NCI-H2029 treated with DMSO at 0.1 percent for 48 hours (cell line): ENCODE results near the gene RRP1.

Source experiments
- DNase-seq: peaks from one replicate; lab custom pipeline; 2025; lab: John Stamatoyannopoulos, UW

Gene RRP1, protein sequence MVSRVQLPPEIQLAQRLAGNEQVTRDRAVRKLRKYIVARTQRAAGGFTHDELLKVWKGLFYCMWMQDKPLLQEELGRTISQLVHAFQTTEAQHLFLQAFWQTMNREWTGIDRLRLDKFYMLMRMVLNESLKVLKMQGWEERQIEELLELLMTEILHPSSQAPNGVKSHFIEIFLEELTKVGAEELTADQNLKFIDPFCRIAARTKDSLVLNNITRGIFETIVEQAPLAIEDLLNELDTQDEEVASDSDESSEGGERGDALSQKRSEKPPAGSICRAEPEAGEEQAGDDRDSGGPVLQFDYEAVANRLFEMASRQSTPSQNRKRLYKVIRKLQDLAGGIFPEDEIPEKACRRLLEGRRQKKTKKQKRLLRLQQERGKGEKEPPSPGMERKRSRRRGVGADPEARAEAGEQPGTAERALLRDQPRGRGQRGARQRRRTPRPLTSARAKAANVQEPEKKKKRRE

GRCh38 chr21:43789276-43790009 is at the start of gene RRP1:
Gene RRP1, plus strand, starts transcription at chr21:43789577. Its CDS starts 53 bp downstream, at chr21:43789630.
- DNase-seq, result peak; percentile 68

DNA sequence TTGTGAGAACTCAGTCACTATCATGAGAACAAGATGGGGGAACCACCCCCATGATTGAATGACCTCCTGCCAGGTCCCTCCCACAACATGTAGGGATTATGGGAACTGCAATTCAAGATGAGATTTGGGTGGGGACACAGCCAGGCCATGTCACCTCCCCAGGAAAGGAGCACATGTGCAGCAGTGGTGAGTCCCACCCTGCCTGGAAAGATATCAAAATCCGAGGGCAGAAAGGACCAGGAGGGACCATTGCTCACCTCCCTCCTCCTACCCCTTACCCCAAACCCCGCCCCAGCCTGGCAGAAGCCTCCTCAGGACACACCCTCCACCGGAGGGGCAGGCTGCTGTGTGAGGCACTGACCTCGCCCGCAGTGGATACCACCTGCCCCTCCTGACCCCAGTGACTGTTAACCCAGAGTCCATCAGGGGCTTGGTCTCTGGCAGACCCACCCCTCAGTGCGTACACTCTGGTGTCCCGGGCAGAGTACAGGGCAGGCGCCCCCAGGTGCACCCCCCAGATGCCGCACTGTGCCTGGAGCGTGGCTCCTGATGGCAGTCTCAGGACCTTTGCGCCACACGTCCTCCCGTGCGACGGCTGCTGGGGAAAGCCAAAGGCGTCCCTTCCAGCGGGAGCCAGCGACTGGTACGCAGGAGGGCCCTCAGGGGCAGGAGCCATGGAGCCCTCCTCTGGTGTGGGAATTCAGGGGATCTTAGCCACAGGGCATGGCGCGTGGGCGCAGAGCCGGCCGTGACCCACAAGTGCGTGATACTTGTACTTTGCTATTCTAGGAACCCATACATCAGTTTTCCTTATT is 49.5 kb upstream of the RRP1 start:
- no peak for DNase-seq

DNA sequence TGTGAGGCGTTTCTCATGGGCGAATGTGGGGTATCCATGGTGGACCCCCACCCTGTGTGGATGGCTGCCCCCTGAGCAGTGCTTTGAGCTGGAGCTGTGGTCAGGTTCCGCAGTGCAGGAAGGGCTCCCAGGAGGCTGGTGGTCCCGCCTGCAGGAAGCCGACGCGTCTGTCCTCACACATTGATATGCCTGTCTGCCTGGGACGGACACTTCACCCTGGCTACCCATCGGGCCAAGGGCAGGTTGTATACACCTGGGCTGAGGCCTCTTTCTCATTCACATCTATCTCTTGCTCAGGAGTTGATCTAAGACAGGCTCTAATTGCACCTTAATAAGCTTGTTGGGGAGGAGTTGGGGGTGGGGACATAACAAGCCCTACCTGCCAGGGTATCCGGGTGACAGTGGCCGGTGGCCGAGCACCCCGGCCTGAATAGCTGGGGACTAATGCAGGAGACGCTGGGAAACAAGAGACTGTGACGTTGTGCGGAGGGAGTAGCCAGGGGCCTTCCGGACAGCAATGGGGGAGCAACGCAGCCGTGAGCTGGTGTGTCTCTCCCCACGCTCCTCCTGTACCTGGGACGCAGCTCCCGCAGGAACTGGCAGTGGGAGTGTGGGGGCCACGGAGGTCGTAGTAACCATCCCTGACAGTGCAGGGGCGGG is 48.8 kb upstream of the RRP1 start:
- no peak for DNase-seq

DNA sequence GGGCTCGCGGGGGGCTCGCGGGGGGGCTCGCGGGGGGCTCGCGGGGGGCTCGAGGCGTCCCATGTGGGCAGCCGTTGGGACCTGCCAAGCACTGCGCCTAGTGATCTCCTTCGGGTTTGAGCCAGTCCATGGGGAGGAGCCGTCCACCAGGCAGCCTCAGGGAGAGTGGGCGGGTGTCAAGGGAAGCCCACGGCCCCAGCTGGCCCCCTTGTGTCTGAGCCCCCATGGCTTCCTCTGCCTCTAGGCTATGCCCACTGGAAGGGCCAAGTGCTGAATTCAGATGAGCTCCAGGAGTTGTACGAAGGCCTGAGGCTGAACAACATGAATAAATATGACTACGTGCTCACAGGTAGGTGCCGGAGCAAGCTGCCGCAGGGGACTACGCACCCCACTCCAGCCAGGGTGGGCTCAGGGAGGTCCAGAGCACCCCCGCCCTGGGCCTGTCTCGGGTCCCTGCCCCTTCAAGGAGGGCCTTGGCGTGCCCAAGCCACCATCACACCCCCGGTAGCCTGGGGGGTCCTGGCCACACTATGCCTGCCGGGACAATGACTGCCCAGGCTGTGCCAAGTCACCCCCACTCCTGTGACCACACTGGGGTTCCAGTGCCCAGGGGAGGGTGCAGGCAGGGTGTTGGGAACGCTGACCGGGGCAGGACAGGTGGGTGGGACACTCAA is 47.8 kb upstream of the RRP1 start:
- no peak for DNase-seq

DNA sequence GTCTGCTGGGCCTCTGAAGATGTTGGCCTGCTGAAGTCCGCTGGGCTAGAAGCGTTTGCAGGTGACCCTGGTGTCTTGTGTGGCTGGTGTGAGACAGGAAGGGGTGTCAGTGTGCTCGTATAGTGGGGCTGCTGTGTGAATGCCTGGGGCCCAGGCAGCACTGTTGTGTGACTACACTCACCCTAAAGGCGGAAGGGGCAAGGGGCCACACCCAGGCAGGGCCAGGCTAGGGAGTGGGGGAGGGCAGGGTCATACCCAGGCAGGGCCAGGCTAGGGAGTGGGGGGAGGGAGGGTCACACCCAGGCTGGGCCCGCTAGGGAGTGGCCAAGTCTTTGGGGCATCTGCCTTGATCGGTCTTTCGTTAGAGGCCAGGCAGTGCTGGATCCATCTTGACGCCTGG is 45.4 kb upstream of the RRP1 start:
- DNase-seq, result no peak

GRCh38 chr21:43744725-43745124 is 44.7 kb upstream of the RRP1 start:
- no peak for DNase-seq

DNA sequence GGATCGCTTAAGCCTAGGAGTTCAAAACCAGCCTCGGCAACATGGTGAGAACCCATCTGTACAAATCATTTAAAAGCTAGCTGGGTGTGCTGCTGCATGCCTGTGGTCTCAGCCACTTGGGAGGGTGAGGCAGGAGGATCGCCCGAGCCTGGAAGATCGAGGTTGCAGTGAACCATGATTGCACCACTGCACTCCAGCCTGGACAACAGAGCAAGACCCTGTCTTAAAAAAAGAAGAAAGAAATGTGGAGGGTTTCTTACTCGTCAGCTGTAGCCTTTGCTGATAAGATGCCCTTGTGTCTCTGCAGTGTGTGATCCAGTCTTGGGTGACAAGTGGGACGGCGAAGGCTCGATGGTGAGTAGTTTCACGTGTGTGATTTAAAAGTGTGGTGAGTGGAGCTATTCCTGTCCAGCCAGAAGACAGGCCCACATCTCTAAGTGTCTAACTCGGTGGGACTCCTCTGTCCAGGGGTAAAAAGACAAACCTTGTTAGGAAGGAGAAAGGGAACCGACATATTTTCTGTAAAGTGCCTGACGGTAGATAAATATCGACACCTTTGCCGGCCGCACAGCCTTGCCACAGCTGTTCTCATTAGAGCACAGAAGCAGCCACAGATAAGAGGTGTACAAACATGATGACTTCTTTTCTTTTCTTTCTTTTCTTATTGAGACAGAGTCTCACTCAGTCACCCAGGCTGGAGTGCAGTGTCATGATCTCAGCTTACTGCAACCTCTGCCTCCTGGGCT is 43.4 kb upstream of the RRP1 start:
- DNase-seq, result no peak

GRCh38 chr21:43748622-43749021 is 40.8 kb upstream of the RRP1 start:
- DNase-seq, result no peak

- DNase-seq, result no peak
These were observed 39.6 kb upstream of the RRP1 start for GRCh38 chr21:43749651-43750262.

GRCh38 chr21:43750339-43751033 is 38.9 kb upstream of the RRP1 start:
- no peak for DNase-seq

- DNase-seq, result no peak
These were observed 37.3 kb upstream of the RRP1 start for GRCh38 chr21:43751955-43752591.

- DNase-seq, result no peak
These were observed 36.5 kb upstream of the RRP1 start for GRCh38 chr21:43752758-43753438.

DNA sequence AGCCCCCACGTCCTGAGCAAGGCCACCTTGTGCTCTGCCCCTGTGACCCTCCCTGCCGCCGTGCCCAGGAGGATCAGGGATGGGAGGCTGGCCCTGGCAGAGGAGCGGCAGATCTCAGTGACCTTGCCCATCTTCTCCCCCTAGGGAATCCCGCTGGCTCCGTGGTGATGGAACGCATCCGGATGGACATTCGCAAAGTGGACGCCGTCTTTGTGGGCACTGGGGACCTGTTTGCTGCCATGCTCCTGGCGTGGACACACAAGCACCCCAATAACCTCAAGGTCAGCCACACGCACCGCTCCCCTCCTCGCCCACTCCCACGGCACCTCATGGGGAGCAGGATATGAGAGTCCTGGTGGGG is 36.0 kb upstream of the RRP1 start:
- no peak for DNase-seq

DNA sequence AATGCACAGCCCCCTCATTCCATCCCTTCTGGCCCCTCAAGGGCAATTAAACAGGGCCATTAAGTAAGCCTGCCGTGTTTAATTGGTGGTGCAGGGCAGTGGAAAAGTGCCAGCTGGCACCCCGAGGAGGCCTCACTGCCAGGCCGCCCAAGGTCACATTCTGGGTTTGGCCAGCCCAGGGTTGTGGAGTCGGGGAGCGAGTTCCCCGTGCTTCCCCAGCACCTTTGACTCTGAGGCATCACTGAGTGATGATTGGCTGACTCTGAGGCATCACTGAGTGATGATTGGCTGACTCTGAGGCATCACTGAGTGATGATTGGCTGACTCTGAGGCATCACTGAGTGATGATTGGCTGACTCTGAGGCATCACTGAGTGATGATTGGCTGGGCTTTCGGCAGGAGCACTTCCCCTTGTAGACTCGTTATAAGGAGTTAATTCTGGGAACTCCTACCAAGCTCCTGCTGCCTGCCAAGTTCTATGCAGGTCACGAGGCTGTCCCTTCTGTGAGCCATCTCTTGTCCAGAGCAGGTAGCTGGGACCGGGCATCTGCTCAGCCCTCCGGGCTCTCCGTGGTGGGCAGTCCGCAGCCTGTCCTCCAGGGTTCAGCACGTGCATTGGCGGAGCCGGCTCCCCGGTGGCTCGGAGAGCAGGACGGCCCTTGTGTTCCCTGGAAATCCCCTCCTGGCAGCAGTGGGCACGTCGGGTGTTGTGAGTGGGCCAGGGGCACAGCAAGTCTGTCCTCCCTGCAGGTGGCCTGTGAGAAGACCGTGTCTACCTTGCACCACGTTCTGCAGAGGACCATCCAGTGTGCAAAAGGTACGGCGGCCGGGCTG is 34.2 kb upstream of the RRP1 start:
- DNase-seq, result no peak

DNA sequence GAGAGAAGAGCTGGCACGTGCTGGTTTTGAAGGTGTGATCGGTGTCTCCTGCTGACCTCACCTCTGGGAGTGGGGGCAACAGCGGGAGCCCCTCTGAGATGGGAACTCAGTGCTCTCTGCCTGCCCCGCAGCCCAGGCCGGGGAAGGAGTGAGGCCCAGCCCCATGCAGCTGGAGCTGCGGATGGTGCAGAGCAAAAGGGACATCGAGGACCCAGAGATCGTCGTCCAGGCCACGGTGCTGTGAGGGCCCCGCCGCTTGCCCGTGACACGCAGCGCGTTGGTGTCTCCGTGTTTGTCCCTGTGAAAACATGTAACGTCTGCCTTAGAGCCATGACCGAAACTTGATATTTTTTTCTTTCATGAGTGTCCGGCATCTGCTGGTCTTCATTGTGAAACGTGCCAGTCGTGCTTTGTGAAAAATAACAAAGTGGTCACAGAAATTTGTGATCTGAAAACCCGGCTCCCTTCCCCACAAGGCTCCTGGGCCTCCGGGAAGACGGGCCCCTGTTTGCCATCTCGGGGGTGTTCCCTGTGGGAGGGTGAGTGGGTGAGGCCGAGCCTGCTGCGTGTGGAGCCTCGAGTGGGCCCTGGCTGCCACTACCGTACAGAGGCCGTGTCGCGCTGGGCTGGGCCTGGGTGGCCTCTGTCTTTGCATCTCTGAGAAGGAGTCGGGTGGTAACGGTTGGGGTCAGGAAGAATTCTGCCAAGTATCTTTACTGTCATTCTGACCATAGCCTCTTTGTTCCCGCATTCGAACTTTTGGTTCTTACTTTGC is 33.4 kb upstream of the RRP1 start:
- no peak for DNase-seq

GRCh38 chr21:43757601-43758000 is 31.8 kb upstream of the RRP1 start:
- DNase-seq, result no peak

DNA sequence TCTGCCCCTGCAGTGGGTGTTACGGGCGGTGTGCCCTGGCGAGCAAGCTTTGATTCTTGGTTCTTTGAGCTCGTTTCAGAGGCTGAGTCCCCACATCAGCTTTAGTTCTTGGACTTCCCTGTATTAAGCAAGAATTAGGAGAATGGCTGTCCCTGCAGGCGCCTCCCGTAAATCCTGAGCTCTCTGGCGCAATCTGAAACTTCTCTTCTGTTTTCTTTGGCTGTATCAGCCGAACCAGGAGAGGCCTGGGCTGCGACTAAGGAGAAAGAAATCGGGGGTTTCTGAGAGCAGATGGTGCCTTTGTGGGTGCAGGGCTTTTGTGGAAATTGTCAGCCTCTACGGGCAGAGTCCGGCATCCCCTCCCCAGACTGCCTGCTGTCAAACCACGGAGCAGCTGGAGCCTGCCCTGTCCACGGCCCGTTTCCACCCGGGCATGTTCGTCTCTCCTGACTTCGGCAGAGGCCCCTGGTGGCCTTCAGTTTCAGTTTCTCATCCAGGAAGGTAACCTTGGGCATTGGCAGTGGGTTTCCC is 31.2 kb upstream of the RRP1 start:
- DNase-seq, result no peak
